ENCODE measurements around the gene MYO5A.
A peak's percentile ranks its signal among the peaks of the same experiment; 100 is the strongest.

Gene MYO5A

DNA sequence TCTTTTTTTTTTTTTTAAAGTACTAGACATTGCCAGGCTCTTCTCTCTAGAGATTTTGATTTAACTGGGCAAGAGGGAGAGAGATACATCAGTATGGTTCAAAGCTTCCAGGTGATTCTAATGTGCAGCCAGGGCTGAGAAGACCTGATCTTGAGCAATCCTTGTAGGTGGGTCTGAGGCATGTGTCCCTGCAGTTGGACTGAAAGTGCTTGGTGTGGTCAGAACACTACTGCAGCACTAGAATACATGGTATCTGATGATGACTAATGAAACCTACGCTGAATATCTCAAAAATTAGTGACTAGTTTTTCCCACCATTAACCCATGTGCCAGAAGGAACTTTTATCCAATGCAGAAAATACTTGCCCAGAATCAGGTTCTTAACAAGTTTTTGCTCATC, 198.7 kb downstream of the MYO5A start:
- TF ChIP-seq, protein P1, sequence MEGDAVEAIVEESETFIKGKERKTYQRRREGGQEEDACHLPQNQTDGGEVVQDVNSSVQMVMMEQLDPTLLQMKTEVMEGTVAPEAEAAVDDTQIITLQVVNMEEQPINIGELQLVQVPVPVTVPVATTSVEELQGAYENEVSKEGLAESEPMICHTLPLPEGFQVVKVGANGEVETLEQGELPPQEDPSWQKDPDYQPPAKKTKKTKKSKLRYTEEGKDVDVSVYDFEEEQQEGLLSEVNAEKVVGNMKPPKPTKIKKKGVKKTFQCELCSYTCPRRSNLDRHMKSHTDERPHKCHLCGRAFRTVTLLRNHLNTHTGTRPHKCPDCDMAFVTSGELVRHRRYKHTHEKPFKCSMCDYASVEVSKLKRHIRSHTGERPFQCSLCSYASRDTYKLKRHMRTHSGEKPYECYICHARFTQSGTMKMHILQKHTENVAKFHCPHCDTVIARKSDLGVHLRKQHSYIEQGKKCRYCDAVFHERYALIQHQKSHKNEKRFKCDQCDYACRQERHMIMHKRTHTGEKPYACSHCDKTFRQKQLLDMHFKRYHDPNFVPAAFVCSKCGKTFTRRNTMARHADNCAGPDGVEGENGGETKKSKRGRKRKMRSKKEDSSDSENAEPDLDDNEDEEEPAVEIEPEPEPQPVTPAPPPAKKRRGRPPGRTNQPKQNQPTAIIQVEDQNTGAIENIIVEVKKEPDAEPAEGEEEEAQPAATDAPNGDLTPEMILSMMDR (IDR thresholded peaks at IDR 0.05; ENCODE audit: low read length), result no peak
- TF ChIP-seq EZH2phosphoT487 (IDR thresholded peaks at IDR 0.05; ENCODE audit: low read length) (no peak), EZH2 (optimal IDR thresholded peaks at IDR 0.05; ENCODE audit: low read depth, low read length) (no peak)
- no peak overlapping the region for H2AFZ ChIP-seq (ENCODE audit: low read length)
- DNase-seq, result no peak
- no peak overlapping the region for H3K9ac ChIP-seq (ENCODE audit: low read length)
- H3K4me1 ChIP-seq (ENCODE audit: low read length), result peaks cover 50% of the 10 kb centered on the region
- H3K9me2 ChIP-seq (replicated peaks; ENCODE audit: insufficient read depth, low read length), result no peaks in the 10 kb centered on the region
- no peak overlapping the region for H3K4me3 ChIP-seq (ENCODE audit: low read length)
- peaks cover 12% of the 10 kb centered on the region; the same call in 1 of the 2 replicates for H3K79me2 ChIP-seq (ENCODE audit: low read length)
- peaks cover 25% of the 10 kb centered on the region for H3F3A ChIP-seq (ENCODE audit: insufficient read depth, low read length)
- no peaks in the 10 kb centered on the region for H3K27me3 ChIP-seq (replicated peaks; ENCODE audit: insufficient read depth, low read length)
- no peaks in the 10 kb centered on the region for H3K36me3 ChIP-seq (replicated peaks; ENCODE audit: insufficient read depth, low read length)
- no peak overlapping the region for H3K4me2 ChIP-seq (ENCODE audit: low read depth, low read length)
- H3K9me3 ChIP-seq (replicated peaks; ENCODE audit: insufficient read depth, low read length), result no peaks in the 10 kb centered on the region
- no peaks in the 10 kb centered on the region for H4K20me1 ChIP-seq (ENCODE audit: insufficient read depth, low read length)
- no peak overlapping the region for H3K27ac ChIP-seq (ENCODE audit: low read length)

- H3K9me3 ChIP-seq (replicated peaks; ENCODE audit: insufficient read depth, low read length), result no peaks in the 10 kb centered on the region
- H3K27ac ChIP-seq (ENCODE audit: low read length), result peak overlapping the region; percentile 21; the same call in 1 of the 2 replicates
- H3K79me2 ChIP-seq (ENCODE audit: low read length), result 0 out of 2 replicates have a peak, but pooled peaks cover 12% of the 10 kb centered on the region
- H3K4me1 ChIP-seq (ENCODE audit: low read length), result peaks cover 45% of the 10 kb centered on the region
- no peak overlapping the region for H3K4me2 ChIP-seq (ENCODE audit: low read depth, low read length)
- no peaks in the 10 kb centered on the region for H3K27me3 ChIP-seq (replicated peaks; ENCODE audit: insufficient read depth, low read length)
- TF ChIP-seq EZH2phosphoT487 (IDR thresholded peaks at IDR 0.05; ENCODE audit: low read length), result no peak
- no peak for TF ChIP-seq EZH2 (optimal IDR thresholded peaks at IDR 0.05; ENCODE audit: low read depth, low read length)
- TF ChIP-seq, protein P1 (IDR thresholded peaks at IDR 0.05; ENCODE audit: low read length), result no peak
- H2AFZ ChIP-seq (ENCODE audit: low read length), result no peak overlapping the region
- no peak for DNase-seq
- H3K4me3 ChIP-seq (ENCODE audit: low read length), result no peak overlapping the region
- H3K9me2 ChIP-seq (replicated peaks; ENCODE audit: insufficient read depth, low read length), result no peaks in the 10 kb centered on the region
- H4K20me1 ChIP-seq (ENCODE audit: insufficient read depth, low read length), result no peaks in the 10 kb centered on the region
- H3F3A ChIP-seq (ENCODE audit: insufficient read depth, low read length), result peaks cover 25% of the 10 kb centered on the region
- no peak overlapping the region for H3K9ac ChIP-seq (ENCODE audit: low read length)
- no peaks in the 10 kb centered on the region; the same call in 1 of the 2 replicates for H3K36me3 ChIP-seq (replicated peaks; ENCODE audit: insufficient read depth, low read length)
Observed at GRCh38 chr15:52329150-52329549, 199.5 kb downstream of the MYO5A start.

DNA sequence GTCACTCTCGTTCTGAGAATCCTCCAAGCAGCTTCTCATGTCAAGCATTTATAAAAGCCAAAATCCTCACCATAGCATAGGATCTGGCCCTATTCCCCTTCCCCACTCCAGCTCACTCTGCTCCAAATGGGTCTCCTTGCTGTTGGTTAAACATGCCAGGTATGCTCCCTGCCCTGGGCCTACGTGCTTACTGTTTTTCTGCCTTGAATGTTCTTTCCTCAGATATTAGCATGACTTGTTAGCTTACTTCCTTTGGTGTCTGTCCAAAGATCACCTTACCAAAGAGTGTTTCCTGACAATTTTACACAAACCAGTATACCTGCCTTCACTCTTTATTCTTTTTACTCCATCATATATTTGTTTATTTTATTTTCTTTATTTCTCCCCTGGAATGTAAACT, 200.0 kb downstream of the MYO5A start:
- no peaks in the 10 kb centered on the region; the same call in 1 of the 2 replicates for H3K36me3 ChIP-seq (replicated peaks; ENCODE audit: insufficient read depth, low read length)
- H3K9me2 ChIP-seq (replicated peaks; ENCODE audit: insufficient read depth, low read length), result no peaks in the 10 kb centered on the region
- no peaks in the 10 kb centered on the region for H4K20me1 ChIP-seq (ENCODE audit: insufficient read depth, low read length)
- H3K27ac ChIP-seq (ENCODE audit: low read length), result no peak overlapping the region
- no peak overlapping the region for H3K4me2 ChIP-seq (ENCODE audit: low read depth, low read length)
- no peak overlapping the region for H3K9ac ChIP-seq (ENCODE audit: low read length)
- no peak for DNase-seq
- no peaks in the 10 kb centered on the region for H3K27me3 ChIP-seq (replicated peaks; ENCODE audit: insufficient read depth, low read length)
- H3F3A ChIP-seq (ENCODE audit: insufficient read depth, low read length), result peaks cover 25% of the 10 kb centered on the region
- TF ChIP-seq EZH2phosphoT487 (IDR thresholded peaks at IDR 0.05; ENCODE audit: low read length) (no peak), EZH2 (optimal IDR thresholded peaks at IDR 0.05; ENCODE audit: low read depth, low read length) (no peak)
- TF ChIP-seq, protein P1 (IDR thresholded peaks at IDR 0.05; ENCODE audit: low read length), result no peak
- H3K9me3 ChIP-seq (replicated peaks; ENCODE audit: insufficient read depth, low read length), result no peaks in the 10 kb centered on the region
- H3K4me1 ChIP-seq (ENCODE audit: low read length), result peaks cover 42% of the 10 kb centered on the region
- 0 out of 2 replicates have a peak, but pooled peaks cover 12% of the 10 kb centered on the region for H3K79me2 ChIP-seq (ENCODE audit: low read length)
- H3K4me3 ChIP-seq (ENCODE audit: low read length), result no peak overlapping the region
- H2AFZ ChIP-seq (ENCODE audit: low read length), result no peak overlapping the region

Measured in MM.1S (cell line).